GM21515 (cell line): ENCODE data around the gene PCGF6.
"Not testable (repeated sequence)": the region's sequence is repeated elsewhere in the genome, so short reads cannot be mapped to it uniquely, and the experiment has no call there.

Source experiments
- ATAC-seq: cut with Tn5 transposase; IDR thresholded peaks from one replicate; pipeline ENCODE4 v1.9.1; 2021; ENCODE audit not compliant: unreplicated experiment

PCGF6 gene, protein sequence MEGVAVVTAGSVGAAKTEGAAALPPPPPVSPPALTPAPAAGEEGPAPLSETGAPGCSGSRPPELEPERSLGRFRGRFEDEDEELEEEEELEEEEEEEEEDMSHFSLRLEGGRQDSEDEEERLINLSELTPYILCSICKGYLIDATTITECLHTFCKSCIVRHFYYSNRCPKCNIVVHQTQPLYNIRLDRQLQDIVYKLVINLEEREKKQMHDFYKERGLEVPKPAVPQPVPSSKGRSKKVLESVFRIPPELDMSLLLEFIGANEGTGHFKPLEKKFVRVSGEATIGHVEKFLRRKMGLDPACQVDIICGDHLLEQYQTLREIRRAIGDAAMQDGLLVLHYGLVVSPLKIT

DNA sequence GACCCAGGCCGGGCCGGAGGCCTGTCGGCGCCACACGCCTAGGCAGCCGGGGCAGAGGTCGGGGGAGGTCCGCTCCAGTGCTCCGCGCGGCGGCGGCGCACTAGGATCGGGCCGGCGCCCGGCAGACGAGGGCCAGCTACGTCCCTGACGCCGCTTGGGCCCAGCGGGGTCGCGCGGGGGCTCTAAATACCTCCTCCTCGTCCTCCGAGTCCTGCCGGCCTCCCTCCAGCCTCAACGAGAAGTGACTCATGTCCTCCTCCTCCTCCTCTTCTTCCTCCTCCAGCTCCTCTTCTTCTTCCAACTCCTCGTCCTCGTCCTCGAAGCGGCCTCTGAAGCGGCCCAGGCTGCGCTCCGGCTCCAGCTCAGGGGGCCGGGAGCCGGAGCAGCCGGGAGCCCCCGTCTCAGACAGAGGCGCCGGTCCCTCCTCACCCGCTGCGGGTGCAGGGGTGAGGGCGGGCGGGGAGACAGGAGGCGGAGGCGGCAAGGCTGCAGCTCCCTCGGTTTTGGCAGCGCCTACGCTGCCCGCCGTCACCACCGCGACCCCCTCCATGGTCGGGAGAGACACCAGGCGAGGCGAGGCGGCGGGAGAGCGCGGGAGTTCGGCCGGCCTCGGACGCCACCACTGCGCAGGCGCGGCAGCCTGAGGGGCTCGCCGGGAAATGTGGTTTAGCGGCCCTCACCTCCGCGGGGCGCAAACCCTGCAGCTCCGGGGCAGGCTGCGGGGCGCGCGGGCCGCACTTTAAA is at the start of gene PCGF6:
TSS of gene PCGF6 (minus strand) at position 624 of the 744 bp plus-strand sequence. CDS start at position 550, 74 bp downstream.
- peak; percentile 71 for ATAC-seq

DNA sequence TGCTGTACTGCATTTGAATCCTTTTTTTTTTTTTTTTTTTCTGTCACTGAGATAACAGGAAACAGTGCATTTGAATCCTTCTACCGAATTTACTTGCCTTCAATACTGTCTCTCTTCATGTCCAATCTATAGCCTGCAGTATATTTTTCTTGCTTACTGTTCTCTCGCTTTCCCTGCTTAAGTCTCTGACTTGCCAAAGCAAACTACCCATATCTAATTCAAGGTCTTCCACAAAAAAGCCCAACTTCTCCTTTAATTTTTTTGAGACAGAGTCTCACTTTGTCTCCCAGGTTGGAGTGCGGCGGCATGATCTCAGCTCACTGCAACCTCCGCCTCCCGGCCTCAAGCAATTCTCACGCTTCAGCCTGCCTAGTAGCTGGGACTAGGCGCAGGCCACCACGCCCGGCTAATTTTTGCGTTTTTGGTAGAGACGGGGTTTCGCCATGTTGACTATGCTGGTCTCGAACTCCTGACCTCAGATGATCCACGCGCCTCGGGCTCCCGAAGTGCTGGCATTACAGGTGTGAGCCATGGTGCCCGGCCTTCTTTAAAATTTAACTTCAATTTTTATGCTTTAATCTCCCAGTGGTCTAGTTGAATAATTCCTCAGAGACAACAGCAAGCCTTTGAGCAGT is 46.4 kb upstream of the PCGF6 start:
- no peak for ATAC-seq

DNA sequence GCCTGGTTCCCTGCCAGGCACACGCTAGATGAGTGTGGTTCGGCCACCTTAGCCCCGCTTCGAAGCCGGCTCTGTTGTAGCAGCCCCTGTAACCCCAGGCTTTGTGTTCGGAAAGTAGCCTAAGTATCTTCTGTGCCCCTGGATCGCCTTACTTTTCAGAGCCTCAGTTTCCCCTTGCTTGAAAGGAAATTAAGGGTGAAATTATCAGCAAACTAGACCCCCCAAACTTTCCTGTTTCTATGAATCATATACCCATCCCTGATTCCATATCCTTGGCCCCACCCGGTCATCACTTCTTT is 45.8 kb upstream of the PCGF6 start:
- no peak for ATAC-seq

DNA sequence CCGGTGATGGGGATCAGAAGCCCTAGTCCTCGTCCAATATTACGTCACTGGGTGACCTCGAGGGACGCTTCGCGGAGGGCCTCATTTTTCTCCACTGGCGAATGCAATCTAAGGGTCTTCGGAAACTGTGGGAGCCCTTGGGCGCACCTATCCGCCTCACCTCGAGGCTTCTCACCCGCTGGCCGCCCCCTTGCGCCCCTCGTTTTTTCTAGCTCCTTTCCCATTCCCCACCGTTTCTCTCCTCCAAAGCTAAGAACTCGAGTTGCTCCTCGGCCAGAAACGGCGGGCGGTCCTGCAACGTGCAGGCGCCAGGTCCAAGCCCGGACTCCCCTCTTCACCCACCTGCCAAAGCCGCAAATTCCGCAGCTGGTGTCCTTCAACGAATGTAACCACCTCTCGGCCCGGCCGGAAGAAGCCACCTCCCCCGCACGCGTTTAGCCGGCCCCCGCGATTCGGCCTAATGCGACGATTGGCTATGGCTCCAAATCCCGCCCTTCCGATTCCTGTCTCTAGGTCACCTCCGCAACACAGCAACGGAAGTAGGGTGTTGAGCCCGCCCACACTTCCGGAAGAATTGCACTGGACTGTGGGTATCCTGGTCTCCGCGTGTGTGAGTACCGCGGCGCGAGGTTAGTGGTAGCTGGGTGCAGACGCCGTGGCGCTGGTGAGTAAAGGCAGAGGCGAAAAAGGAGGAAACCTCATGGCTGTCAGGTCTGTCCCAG is 45.3 kb upstream of the PCGF6 start, which contains the start of the genes ATP5MK and PDCD11:
TSS of gene ATP5MK (minus strand) at position 409 of the 722 bp plus-strand sequence. CDS start 4,018 bp downstream, outside the sequence.
TSS of gene PDCD11 (plus strand) at position 560 of the 722 bp plus-strand sequence. CDS start 1,801 bp downstream, outside the sequence.
- ATAC-seq: peak; percentile 97

DNA sequence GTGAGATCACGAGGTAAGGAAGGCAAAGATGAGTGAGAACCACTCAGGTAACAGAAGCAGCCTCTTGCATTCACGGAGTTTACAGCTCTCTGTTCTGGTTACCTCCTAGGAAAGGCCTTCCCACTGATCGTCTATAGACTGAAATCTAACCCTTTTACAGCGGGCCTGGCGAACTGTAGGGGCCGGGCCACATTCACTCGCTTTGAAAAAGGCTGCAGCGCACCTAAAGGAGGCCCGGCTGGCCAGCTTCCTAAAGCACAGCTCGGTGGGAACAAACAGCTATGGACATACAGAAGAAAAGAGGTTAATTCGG is 44.8 kb upstream of the PCGF6 start:
- ATAC-seq: no peak

DNA sequence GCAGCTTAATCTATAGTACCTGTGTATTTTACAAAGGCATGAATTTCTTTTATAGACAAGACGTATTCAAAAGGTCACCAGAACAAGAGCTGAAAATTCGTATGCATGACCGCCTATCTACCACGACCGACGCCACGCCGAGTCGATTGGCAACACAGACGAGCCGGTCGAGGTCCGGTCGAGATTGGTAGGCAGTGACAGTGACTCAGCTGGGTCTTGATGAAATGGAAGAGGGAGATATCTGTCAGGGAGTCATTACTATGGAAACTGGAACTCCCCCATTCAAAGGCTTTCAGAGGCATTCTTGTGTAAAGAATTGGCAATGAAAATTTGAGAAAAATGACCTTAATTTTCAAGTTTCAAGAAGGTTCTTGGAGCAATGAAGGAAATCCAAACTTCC is 43.2 kb upstream of the PCGF6 start:
- no peak for ATAC-seq

DNA sequence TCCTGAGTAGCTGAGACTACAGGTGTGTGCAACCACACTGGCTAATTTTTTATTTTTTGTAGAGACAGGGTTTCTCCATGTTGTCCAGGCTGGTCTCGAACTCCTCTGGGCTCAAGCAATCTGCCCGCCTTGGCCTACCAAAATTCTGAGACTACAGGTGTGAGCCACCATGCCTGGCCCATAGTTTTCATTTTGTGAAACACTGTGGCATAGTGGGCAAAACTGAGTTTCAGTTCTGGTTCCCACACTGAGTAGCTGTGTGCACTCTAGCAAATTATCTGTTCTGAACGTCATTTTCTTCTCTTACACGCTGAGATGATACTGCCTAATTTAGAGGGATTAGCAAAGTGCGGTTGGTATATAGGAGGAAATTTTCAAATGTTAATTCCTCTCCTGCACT is 31.8 kb upstream of the PCGF6 start:
- ATAC-seq: no peak

DNA sequence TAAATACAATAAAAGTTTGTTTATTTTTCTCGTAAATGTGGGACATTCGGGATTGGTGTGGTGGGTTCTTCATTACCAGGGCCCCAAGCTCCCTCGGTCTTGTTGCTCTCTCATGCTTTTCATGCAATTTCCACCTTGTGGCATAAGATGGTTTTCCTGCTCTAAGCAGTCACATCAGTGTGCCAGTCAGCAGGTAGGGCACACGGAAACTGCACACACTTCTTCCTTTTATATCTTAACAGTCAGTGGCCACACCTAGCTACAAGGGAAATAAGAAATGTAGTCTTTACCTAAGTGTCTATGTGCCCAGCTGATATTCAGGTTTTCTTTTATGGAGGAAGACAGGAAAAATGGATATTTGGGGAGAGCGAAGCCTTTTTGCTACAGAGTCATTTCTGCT is 23.3 kb upstream of the PCGF6 start:
- no peak for ATAC-seq

DNA sequence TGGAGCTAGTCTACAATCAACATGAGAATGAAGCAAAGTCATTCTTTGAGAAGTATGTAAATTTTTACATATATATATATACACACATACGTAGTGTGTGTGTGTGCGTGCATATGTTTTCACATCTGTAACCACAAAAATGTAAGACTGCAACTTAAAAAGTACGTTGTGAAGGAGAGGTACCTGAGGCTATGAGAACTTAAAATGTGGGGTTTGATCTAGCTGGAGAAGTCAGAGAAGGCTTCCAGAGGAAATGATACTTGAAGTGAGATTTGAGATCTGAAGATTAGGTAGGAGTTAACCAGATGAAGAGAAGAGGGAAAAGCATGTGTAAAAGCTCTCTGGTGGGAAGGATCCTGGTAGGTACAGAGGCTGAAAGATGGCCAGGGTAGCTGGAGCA is 22.6 kb upstream of the PCGF6 start:
- no peak for ATAC-seq

DNA sequence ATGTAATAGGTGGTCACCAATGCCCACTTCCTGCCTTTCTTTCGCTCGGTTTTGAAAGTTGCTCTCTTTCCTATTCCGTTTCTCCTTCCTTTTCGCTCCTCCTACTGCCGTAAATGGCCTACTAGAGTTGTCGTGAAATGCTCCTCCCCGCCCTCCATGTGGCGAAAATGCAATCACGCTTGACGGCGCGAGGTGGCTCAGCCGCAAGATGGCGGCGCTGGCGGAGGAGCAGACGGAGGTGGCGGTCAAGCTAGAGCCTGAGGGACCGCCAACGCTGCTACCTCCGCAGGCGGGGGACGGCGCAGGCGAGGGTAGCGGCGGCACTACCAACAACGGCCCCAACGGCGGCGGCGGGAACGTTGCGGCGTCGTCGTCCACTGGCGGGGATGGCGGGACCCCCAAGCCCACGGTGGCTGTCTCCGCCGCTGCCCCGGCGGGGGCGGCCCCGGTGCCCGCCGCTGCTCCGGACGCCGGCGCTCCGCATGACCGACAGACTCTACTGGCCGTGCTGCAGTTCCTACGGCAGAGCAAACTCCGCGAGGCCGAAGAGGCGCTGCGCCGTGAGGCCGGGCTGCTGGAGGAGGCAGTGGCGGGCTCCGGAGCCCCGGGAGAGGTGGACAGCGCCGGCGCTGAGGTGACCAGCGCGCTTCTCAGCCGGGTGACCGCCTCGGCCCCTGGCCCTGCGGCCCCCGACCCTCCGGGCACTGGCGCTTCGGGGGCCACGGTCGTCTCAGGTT is 17.0 kb upstream of the PCGF6 start, which contains the start of gene TAF5:
TSS of gene TAF5 (plus strand) at position 195 of the 737 bp plus-strand sequence. CDS start at position 209, 14 bp downstream.
- peak; percentile 55 for ATAC-seq

DNA sequence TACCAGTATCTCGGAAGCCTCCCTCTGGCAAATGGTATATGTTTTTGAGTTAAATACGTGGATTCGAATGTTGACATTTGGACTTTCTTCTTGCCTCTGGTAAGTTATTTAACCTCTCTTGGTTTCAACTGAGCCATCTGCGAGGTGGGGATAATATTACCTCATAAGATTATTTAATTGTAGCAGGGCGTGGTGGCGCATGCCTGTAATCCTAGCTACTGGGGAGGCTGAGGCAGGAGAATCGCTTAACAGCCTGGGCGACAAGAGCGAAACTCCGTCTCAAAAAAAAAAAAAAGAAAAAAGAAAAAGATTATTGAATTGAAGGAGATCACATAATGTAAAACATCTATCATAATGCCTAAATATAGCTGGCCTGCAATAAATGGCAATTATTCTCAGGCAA is 16.4 kb upstream of the PCGF6 start:
- no peak for ATAC-seq

DNA sequence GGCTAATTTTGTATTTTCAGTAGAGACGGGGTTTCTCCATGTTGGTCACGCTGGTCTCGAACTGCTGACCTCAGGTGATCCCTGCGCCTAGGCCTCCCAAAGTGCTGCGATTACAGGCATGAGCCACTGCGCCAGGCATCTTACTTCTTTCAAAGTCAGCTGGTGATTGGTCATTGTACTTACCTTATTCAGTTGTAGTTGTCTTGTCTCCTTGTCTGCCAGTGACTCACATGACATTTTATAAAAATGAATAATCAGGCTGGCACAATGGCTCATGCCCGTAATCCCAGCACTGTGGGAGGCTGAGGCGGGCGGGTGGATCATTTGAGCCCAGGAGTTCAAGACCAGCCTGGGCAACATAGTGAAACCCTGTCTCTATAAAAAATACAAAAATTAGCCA is 9.9 kb upstream of the PCGF6 start:
- ATAC-seq: not testable (repeated sequence)

DNA sequence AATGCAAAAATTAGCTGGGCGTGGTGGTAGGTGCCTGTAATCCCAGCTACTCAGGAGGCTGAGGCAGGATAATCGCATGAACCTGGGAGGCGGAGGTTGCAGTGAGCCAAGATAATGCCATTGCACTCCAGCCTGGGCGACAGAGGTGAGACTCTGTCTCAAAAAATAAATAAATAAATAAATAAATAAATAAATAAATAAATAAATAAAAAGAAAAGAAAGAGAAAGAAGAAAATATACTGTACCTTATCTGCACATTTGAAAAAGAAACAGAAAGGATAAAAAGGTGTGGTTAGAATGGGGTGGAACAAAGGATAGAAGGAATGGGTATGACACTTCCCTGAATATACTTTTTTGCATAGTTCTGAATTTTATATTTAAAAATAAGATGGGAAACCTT is 8.6 kb upstream of the PCGF6 start:
- not testable (repeated sequence) for ATAC-seq

DNA sequence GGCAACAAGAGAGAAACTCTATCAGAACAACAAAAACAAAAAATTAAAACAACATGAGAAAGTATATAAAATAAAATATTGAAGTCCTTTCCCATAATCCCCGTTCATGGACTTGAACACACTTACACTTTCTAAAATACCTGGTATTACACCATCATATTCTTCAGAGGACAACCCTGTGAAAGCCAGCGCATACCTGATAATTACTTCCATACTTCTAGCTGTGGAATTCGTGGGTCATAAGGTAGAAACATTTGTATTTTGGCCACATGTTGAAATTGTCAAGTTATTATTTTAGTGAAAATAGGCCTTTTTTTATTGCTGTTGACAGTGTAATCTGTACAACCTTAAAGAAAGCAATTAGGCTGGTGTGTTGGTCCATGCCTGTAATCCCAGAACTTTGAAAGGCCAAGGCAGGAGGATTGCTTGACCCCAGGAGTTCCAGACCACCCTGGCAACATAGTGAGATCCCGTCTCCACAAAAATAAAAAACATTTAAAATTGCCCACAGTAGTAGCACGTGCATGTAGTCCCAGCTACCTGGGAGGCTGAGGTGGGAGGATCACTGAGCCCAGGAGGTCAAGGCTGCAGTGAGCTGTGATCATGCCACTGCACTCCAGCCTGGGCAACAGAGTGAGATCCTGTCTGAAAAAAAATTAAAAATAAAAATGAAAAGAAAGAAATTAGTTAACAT is 5.1 kb upstream of the PCGF6 start:
- ATAC-seq: no peak

DNA sequence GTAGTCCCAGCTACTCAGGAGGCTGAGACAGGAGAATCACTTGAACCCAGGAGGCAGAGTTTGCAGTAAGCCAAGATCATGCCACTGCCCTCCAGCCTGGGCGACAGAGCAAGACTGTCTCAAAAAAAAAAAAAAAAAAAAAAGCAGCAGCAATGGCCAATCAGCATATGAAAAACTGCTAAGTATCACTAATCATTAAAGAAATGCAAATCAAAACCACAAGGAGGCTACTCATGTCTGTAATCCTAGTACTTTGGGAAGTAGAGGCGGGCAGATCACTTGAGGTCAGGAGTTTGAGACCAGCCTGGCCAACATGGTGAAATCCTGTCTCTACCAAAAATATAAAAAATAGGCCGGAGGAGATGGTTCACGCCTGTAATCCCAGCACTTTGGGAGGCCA is 3.6 kb upstream of the PCGF6 start:
- ATAC-seq: not testable (repeated sequence)

DNA sequence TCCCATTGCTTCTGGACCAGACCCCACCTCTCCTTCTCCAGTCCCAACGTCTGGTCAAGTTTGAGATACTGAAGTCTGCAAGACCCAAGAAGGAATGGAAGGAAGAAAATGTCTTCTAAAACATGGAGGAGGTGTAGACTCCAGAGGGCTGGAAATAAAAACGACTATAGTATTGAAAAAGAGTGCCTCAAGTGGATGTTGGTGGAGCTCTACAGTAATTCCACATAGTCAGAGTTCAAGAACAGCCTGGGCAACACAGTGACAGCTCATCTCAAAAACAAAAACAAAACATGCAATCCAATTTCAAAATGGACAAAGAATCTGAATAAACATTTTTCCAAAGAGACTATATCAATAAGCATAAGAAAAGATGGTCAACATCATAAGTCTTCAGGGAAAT is 2.3 kb upstream of the PCGF6 start:
- no peak for ATAC-seq

DNA sequence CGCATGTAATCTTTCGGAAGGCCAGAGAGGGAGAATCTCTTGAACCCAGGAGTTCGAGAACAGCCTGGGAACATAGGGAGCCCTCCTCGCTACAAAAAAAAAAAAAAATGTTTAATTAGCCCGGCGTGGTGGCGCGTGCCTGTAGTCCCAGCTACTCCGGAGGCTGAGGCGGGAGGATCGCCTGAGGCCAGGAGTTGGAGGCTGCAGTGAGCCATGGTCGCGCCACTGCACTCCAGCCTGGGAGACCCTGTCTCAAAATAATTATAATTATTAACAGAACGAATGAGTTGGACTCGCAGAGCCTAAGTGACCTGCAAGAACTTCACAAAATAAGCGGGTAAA is 794 bp downstream of the PCGF6 start:
- ATAC-seq: peak; percentile 6

DNA sequence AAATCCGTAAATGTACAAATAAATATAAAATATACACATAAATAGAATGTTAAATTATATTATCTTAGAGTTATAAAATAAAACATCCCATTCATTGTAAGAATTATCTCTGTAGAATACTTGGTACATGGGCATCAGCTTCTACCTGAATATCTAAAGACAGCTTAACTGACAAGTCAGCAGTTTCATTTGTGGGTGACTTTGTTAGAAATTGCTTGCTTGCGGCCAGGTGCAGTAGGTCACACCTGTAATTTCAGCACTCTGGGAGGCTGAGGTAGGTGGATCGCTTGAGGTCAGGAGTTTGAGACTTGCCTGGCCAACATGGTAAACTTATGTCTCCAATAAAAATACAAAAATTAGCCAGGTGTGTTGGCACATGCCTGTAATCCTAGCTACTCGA is 14.6 kb downstream of the PCGF6 start:
- ATAC-seq: no peak

DNA sequence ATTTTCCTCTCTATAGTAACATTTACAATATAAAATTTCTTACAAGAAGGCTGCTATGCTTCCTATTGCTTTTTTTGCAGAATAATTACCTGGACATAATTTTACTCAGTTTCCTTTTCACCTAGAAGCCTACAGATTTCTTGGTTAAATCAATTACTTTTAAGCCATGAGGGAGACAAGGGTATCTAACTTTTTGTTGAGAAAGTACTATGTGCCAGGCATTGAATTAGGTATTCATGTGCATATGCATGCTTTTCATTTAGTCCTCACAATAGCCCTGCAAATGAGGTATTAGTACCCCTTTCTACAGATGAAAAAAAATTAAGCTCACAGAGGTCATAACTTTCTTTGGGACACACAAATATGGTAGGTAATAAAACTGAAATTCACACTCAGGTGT is 16.4 kb downstream of the PCGF6 start:
- no peak for ATAC-seq

DNA sequence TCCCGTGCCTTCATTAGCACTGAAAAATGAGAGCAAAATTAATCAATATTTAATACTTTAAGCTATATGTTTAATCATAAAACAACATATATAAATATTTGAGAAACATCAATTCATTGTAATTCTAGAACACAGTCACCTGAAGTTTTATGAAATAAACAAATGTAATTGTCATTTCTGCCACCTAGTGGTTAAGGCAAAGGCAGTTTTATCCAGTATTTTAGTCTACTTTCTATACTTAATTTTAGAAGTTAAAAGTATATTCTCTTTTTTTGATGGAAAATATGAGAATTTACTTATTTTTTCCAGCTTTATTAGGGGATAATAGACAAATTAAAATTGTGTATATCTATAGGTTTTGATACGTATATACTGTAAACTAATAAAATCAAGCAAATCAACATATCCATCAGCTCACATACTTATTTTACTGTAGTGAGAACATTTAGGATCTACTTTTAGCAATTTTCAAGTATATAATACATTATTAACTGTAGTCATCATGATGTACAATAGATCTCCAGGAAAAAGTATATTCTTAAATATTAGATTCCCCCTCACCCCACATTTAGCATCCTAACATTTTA is 16.9 kb downstream of the PCGF6 start:
- no peak for ATAC-seq
